T-helper 9 cell (primary cell): ENCODE data around the gene ZNF558.
"Not testable (repeated sequence)": the region's sequence is repeated elsewhere in the genome, so short reads cannot be mapped to it uniquely, and the experiment has no call there.

Experiments used
- DNase-seq: peaks from one replicate; pipeline ENCODE4 v3.0.0-alpha.2; 2020

ZNF558 gene

GRCh38 chr19:8794823-8795222 lies 37.3 kb downstream of the ZNF558 start:
- no peak for DNase-seq

- DNase-seq, result not testable (repeated sequence)
Observed at GRCh38 chr19:8773587-8773986, 58.5 kb downstream of the ZNF558 start.

GRCh38 chr19:8769265-8769664 lies 62.8 kb downstream of the ZNF558 start:
- DNase-seq, result not testable (repeated sequence)

- not testable (repeated sequence) for DNase-seq
Observed at GRCh38 chr19:8767257-8767656, 64.8 kb downstream of the ZNF558 start.
